ENCODE measurements around the gene CYP2U1.
"Not testable (repeated sequence)": the region's sequence is repeated elsewhere in the genome, so short reads cannot be mapped to it uniquely, and the experiment has no call there.

Gene CYP2U1

GRCh38 chr4:107917500-107917899, 13.8 kb upstream of the CYP2U1 start:
- DNase-seq (ENCODE audit: low spot score) (no peak), FAIRE-seq (no peak)

- DNase-seq (ENCODE audit: low spot score), result no peak
- no peak for FAIRE-seq
Measured at GRCh38 chr4:107922486-107923473, 8.6 kb upstream of the CYP2U1 start.

GRCh38 chr4:107925713-107926112, 5.6 kb upstream of the CYP2U1 start:
- DNase-seq (ENCODE audit: low spot score); FAIRE-seq: not testable (repeated sequence)

GRCh38 chr4:107926875-107927274, 4.5 kb upstream of the CYP2U1 start:
- FAIRE-seq; DNase-seq (ENCODE audit: low spot score): not testable (repeated sequence)

- no peak for DNase-seq (ENCODE audit: low spot score)
- no peak for FAIRE-seq
Measured at GRCh38 chr4:107931775-107932321, 499 bp downstream of the CYP2U1 start.

- no peak for FAIRE-seq
- no peak for DNase-seq (ENCODE audit: low spot score)
Measured at GRCh38 chr4:107935246-107935645, 3.9 kb downstream of the CYP2U1 start.

GRCh38 chr4:107937040-107937439, 5.7 kb downstream of the CYP2U1 start:
- no peak for FAIRE-seq
- DNase-seq (ENCODE audit: low spot score), result no peak

GRCh38 chr4:107939307-107939706, 8.0 kb downstream of the CYP2U1 start:
- DNase-seq (ENCODE audit: low spot score) (no peak), FAIRE-seq (no peak)

GRCh38 chr4:107945809-107946208, 14.5 kb downstream of the CYP2U1 start:
- no peak for DNase-seq (ENCODE audit: low spot score)
- no peak for FAIRE-seq

- no peak for FAIRE-seq
- DNase-seq (ENCODE audit: low spot score), result no peak
Measured at GRCh38 chr4:107950746-107951540, 19.6 kb downstream of the CYP2U1 start.

GRCh38 chr4:107951551-107951950, 20.2 kb downstream of the CYP2U1 start:
- FAIRE-seq (no peak), DNase-seq (ENCODE audit: low spot score) (peak; percentile 6)

- FAIRE-seq (no peak), DNase-seq (ENCODE audit: low spot score) (no peak)
Measured at GRCh38 chr4:107956011-107956410, 24.7 kb downstream of the CYP2U1 start.

- no peak for DNase-seq (ENCODE audit: low spot score)
- FAIRE-seq, result no peak
Measured at GRCh38 chr4:107966903-107967302, 35.6 kb downstream of the CYP2U1 start.

GRCh38 chr4:107967519-107967918, 36.2 kb downstream of the CYP2U1 start:
- not testable (repeated sequence) for DNase-seq (ENCODE audit: low spot score); FAIRE-seq

- not testable (repeated sequence) for FAIRE-seq; DNase-seq (ENCODE audit: low spot score)
Measured at GRCh38 chr4:107967921-107968320, 36.6 kb downstream of the CYP2U1 start.

GRCh38 chr4:107970063-107970798, 38.9 kb downstream of the CYP2U1 start:
- FAIRE-seq (no peak), DNase-seq (ENCODE audit: low spot score) (no peak)

GRCh38 chr4:107972605-107973004, 41.3 kb downstream of the CYP2U1 start:
- FAIRE-seq, result no peak

GRCh38 chr4:107974523-107974922, 43.2 kb downstream of the CYP2U1 start:
- no peak for FAIRE-seq
- DNase-seq (ENCODE audit: low spot score), result no peak

More at GRCh38 chr4:107972605-107973004, 41.3 kb downstream of the CYP2U1 start:
- no peak for DNase-seq (ENCODE audit: low spot score)

- DNase-seq (ENCODE audit: low spot score) (no peak), FAIRE-seq (no peak)
Measured at GRCh38 chr4:107977482-107977881, 46.1 kb downstream of the CYP2U1 start.

- DNase-seq (ENCODE audit: low spot score) (no peak), FAIRE-seq (no peak)
Measured at GRCh38 chr4:107977966-107978705, 46.8 kb downstream of the CYP2U1 start.

Measured in RCC 7860 (cell line).